Measurements from ENCODE around the gene TTC8.

Gene TTC8

GRCh38 chr14:88864198-88864597 is 39.7 kb downstream of the TTC8 start:
- no peaks in the 10 kb centered on the region for H3K4me1 ChIP-seq (ENCODE audit: control insufficient read depth, insufficient read depth, low read length, poor library complexity, severe bottlenecking)
- 60 to 80% methylated on average over 1 of the region's 1 CpG for WGBS, 2 experiments (ENCODE audit: insufficient coverage in 2 of 2)
- H3K9me3 ChIP-seq (ENCODE audit: control insufficient read depth, low read length), result no peaks in the 10 kb centered on the region
- H3K36me3 ChIP-seq (ENCODE audit: control insufficient read depth, insufficient read depth, low read length), result peaks cover 10% of the 10 kb centered on the region
- no peak overlapping the region for H3K4me3 ChIP-seq (ENCODE audit: extremely low read depth, insufficient read depth, low read length, poor library complexity, severe bottlenecking)
- H3K27ac ChIP-seq (ENCODE audit: low read depth, low read length, severe bottlenecking), result peak overlapping the region; percentile 25

- 80% methylated on average over 1 of the region's 3 CpGs; no CpG with 5 or more reads in 1 of the 2 experiments for whole genome bisulfite sequencing, 2 experiments (ENCODE audit: insufficient coverage in 2 of 2)
- peaks cover 5% of the 10 kb centered on the region for H3K36me3 ChIP-seq (ENCODE audit: control insufficient read depth, insufficient read depth, low read length)
- H3K4me3 ChIP-seq (ENCODE audit: extremely low read depth, insufficient read depth, low read length, poor library complexity, severe bottlenecking), result no peak overlapping the region
- peak overlapping the region; percentile 13 for H3K27ac ChIP-seq (ENCODE audit: low read depth, low read length, severe bottlenecking)
- no peaks in the 10 kb centered on the region for H3K9me3 ChIP-seq (ENCODE audit: control insufficient read depth, low read length)
- no peaks in the 10 kb centered on the region for H3K4me1 ChIP-seq (ENCODE audit: control insufficient read depth, insufficient read depth, low read length, poor library complexity, severe bottlenecking)
These were observed 41.9 kb downstream of the TTC8 start for GRCh38 chr14:88866305-88866704.

GRCh38 chr14:88868558-88869159 is 44.2 kb downstream of the TTC8 start:
- H3K4me3 ChIP-seq (ENCODE audit: extremely low read depth, insufficient read depth, low read length, poor library complexity, severe bottlenecking), result no peak overlapping the region
- no peaks in the 10 kb centered on the region for H3K4me1 ChIP-seq (ENCODE audit: control insufficient read depth, insufficient read depth, low read length, poor library complexity, severe bottlenecking)
- H3K27ac ChIP-seq (ENCODE audit: low read depth, low read length, severe bottlenecking), result no peak overlapping the region
- H3K9me3 ChIP-seq (ENCODE audit: control insufficient read depth, low read length), result no peaks in the 10 kb centered on the region
- peaks cover 5% of the 10 kb centered on the region for H3K36me3 ChIP-seq (ENCODE audit: control insufficient read depth, insufficient read depth, low read length)

GRCh38 chr14:88870777-88871176 is 46.3 kb downstream of the TTC8 start:
- peaks cover 5% of the 10 kb centered on the region for H3K36me3 ChIP-seq (ENCODE audit: control insufficient read depth, insufficient read depth, low read length)
- WGBS, 2 experiments (ENCODE audit: insufficient coverage in 2 of 2), result 97 to 100% methylated on average over 5 to 6 of the region's 7 CpGs
- no peaks in the 10 kb centered on the region for H3K4me1 ChIP-seq (ENCODE audit: control insufficient read depth, insufficient read depth, low read length, poor library complexity, severe bottlenecking)
- no peak overlapping the region for H3K4me3 ChIP-seq (ENCODE audit: extremely low read depth, insufficient read depth, low read length, poor library complexity, severe bottlenecking)
- H3K27ac ChIP-seq (ENCODE audit: low read depth, low read length, severe bottlenecking), result no peak overlapping the region
- H3K9me3 ChIP-seq (ENCODE audit: control insufficient read depth, low read length), result no peaks in the 10 kb centered on the region

GRCh38 chr14:88871429-88871828 is 47.0 kb downstream of the TTC8 start:
- WGBS, 2 experiments (ENCODE audit: insufficient coverage in 2 of 2), result 86 to 92% methylated on average over 3 of the region's 3 CpGs
- no peak overlapping the region for H3K27ac ChIP-seq (ENCODE audit: low read depth, low read length, severe bottlenecking)
- H3K9me3 ChIP-seq (ENCODE audit: control insufficient read depth, low read length), result no peaks in the 10 kb centered on the region
- H3K4me3 ChIP-seq (ENCODE audit: extremely low read depth, insufficient read depth, low read length, poor library complexity, severe bottlenecking), result no peak overlapping the region
- H3K36me3 ChIP-seq (ENCODE audit: control insufficient read depth, insufficient read depth, low read length), result peaks cover 5% of the 10 kb centered on the region
- no peaks in the 10 kb centered on the region for H3K4me1 ChIP-seq (ENCODE audit: control insufficient read depth, insufficient read depth, low read length, poor library complexity, severe bottlenecking)

- no peaks in the 10 kb centered on the region for H3K9me3 ChIP-seq (ENCODE audit: control insufficient read depth, low read length)
- no peak overlapping the region for H3K27ac ChIP-seq (ENCODE audit: low read depth, low read length, severe bottlenecking)
- no peak overlapping the region for H3K4me3 ChIP-seq (ENCODE audit: extremely low read depth, insufficient read depth, low read length, poor library complexity, severe bottlenecking)
- H3K4me1 ChIP-seq (ENCODE audit: control insufficient read depth, insufficient read depth, low read length, poor library complexity, severe bottlenecking), result no peaks in the 10 kb centered on the region
- 94% methylated on average over 3 of the region's 3 CpGs for WGBS, 2 experiments (ENCODE audit: insufficient coverage in 2 of 2)
- peaks cover 5% of the 10 kb centered on the region for H3K36me3 ChIP-seq (ENCODE audit: control insufficient read depth, insufficient read depth, low read length)
These were observed 48.5 kb downstream of the TTC8 start for GRCh38 chr14:88872976-88873375.

GRCh38 chr14:88877192-88877591 is 52.7 kb downstream of the TTC8 start:
- Histone ChIP-seq H3K27ac (ENCODE audit: low read depth, low read length, severe bottlenecking) (no peak overlapping the region), H3K9me3 (ENCODE audit: control insufficient read depth, low read length) (peaks cover 1% of the 10 kb centered on the region), H3K4me3 (ENCODE audit: extremely low read depth, insufficient read depth, low read length, poor library complexity, severe bottlenecking) (no peak overlapping the region), H3K4me1 (ENCODE audit: control insufficient read depth, insufficient read depth, low read length, poor library complexity, severe bottlenecking) (no peaks in the 10 kb centered on the region), H3K36me3 (ENCODE audit: control insufficient read depth, insufficient read depth, low read length) (no peaks in the 10 kb centered on the region)
- no CpG with 5 or more reads among the region's 2 CpGs for whole genome bisulfite sequencing, 2 experiments (ENCODE audit: insufficient coverage in 2 of 2)

GRCh38 chr14:88879022-88879421 is 54.6 kb downstream of the TTC8 start:
- Histone ChIP-seq H3K4me1 (ENCODE audit: control insufficient read depth, insufficient read depth, low read length, poor library complexity, severe bottlenecking) (no peaks in the 10 kb centered on the region), H3K4me3 (ENCODE audit: extremely low read depth, insufficient read depth, low read length, poor library complexity, severe bottlenecking) (no peak overlapping the region), H3K27ac (ENCODE audit: low read depth, low read length, severe bottlenecking) (no peak overlapping the region), H3K36me3 (ENCODE audit: control insufficient read depth, insufficient read depth, low read length) (no peaks in the 10 kb centered on the region), H3K9me3 (ENCODE audit: control insufficient read depth, low read length) (peaks cover 4% of the 10 kb centered on the region)
- 94 to 98% methylated on average over 4 of the region's 4 CpGs for WGBS, 2 experiments (ENCODE audit: insufficient coverage in 2 of 2)

GRCh38 chr14:88882236-88882635 is 57.8 kb downstream of the TTC8 start:
- Histone ChIP-seq H3K4me3 (ENCODE audit: extremely low read depth, insufficient read depth, low read length, poor library complexity, severe bottlenecking) (no peak overlapping the region), H3K4me1 (ENCODE audit: control insufficient read depth, insufficient read depth, low read length, poor library complexity, severe bottlenecking) (no peaks in the 10 kb centered on the region), H3K9me3 (ENCODE audit: control insufficient read depth, low read length) (peaks cover 4% of the 10 kb centered on the region), H3K36me3 (ENCODE audit: control insufficient read depth, insufficient read depth, low read length) (no peaks in the 10 kb centered on the region), H3K27ac (ENCODE audit: low read depth, low read length, severe bottlenecking) (no peak overlapping the region)
- WGBS, 2 experiments (ENCODE audit: insufficient coverage in 2 of 2), result no CpG with 5 or more reads among the region's 1 CpG

- H3K9me3 ChIP-seq (ENCODE audit: control insufficient read depth, low read length), result peaks cover 4% of the 10 kb centered on the region
- 100% methylated on average over 1 of the region's 4 CpGs for WGBS, 2 experiments (ENCODE audit: insufficient coverage in 2 of 2)
- no peaks in the 10 kb centered on the region for H3K4me1 ChIP-seq (ENCODE audit: control insufficient read depth, insufficient read depth, low read length, poor library complexity, severe bottlenecking)
- no peaks in the 10 kb centered on the region for H3K36me3 ChIP-seq (ENCODE audit: control insufficient read depth, insufficient read depth, low read length)
- H3K27ac ChIP-seq (ENCODE audit: low read depth, low read length, severe bottlenecking), result no peak overlapping the region
- no peak overlapping the region for H3K4me3 ChIP-seq (ENCODE audit: extremely low read depth, insufficient read depth, low read length, poor library complexity, severe bottlenecking)
These were observed 70.7 kb downstream of the TTC8 start for GRCh38 chr14:88895116-88895515.

GRCh38 chr14:88901189-88901588 is 76.7 kb downstream of the TTC8 start:
- Histone ChIP-seq H3K4me1 (ENCODE audit: control insufficient read depth, insufficient read depth, low read length, poor library complexity, severe bottlenecking) (no peaks in the 10 kb centered on the region), H3K36me3 (ENCODE audit: control insufficient read depth, insufficient read depth, low read length) (no peaks in the 10 kb centered on the region), H3K27ac (ENCODE audit: low read depth, low read length, severe bottlenecking) (no peak overlapping the region), H3K4me3 (ENCODE audit: extremely low read depth, insufficient read depth, low read length, poor library complexity, severe bottlenecking) (no peak overlapping the region), H3K9me3 (ENCODE audit: control insufficient read depth, low read length) (peaks cover 4% of the 10 kb centered on the region)
- WGBS, 2 experiments (ENCODE audit: insufficient coverage in 2 of 2), result 83 to 85% methylated on average over 2 to 4 of the region's 4 CpGs

All from mesodermal cell (in vitro differentiated cells).